Spleen (tissue), 7 donors: ENCODE measurements around the gene IL1RAPL2.

ENCODE experiments used
- POLR2AphosphoS5 ChIP-seq, 3 donors: sonication (generic); formaldehyde crosslinking; IDR thresholded peaks; one replicate each; pipeline ENCODE4 v1.5.1; 2017; ENCODE audit warnings: antibody characterized with exemption in 3 of 3
- TF ChIP-seq, protein P1 (sequence below), 11 experiments: fragments of 200-600 bp in 7 of 11; fragments of 450-650 bp in 4 of 11; sonication (generic) in 4 of 11; IDR thresholded peaks in 8 of 11; conservative IDR thresholded peaks in 3 of 11; 1 replicate in 7 of 11; 2 replicates in 4 of 11; pipeline versions ENCODE4 v1.4.0 to v1.8.0; 2016 to 2021; ENCODE audit warnings: antibody characterized with exemption in 11 of 11, inconsistent platforms in 4 of 11, mild to moderate bottlenecking in 1 of 11
- donor health status: DM: no; HTN: no; CAD: no; lungs with moderate emphysema.
- donor health status: DM: no; HTN: no; CAD: no.
- donor health status: DM: no; HTN: no; CAD: no.

- TF ChIP-seq, protein P1, sequence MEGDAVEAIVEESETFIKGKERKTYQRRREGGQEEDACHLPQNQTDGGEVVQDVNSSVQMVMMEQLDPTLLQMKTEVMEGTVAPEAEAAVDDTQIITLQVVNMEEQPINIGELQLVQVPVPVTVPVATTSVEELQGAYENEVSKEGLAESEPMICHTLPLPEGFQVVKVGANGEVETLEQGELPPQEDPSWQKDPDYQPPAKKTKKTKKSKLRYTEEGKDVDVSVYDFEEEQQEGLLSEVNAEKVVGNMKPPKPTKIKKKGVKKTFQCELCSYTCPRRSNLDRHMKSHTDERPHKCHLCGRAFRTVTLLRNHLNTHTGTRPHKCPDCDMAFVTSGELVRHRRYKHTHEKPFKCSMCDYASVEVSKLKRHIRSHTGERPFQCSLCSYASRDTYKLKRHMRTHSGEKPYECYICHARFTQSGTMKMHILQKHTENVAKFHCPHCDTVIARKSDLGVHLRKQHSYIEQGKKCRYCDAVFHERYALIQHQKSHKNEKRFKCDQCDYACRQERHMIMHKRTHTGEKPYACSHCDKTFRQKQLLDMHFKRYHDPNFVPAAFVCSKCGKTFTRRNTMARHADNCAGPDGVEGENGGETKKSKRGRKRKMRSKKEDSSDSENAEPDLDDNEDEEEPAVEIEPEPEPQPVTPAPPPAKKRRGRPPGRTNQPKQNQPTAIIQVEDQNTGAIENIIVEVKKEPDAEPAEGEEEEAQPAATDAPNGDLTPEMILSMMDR (IDR thresholded peaks at IDR 0.05 in 8 of 11, conservative IDR thresholded peaks at IDR 0.05 in 3 of 11) = no peak
- TF ChIP-seq POLR2AphosphoS5 (IDR thresholded peaks at IDR 0.05) = no peak
These were observed 987.1 kb downstream of the IL1RAPL2 start for GRCh38 chrX:105553118-105553517.
